K562 (cell line): ENCODE results near the gene PRDM16. TPM values are rescaled to one million over a fixed set of nuclear protein-coding genes. Genes with fewer than 3 reads are reported as not detected.

ENCODE experiments used
- BCOR ChIP-seq: fragments of 450-650 bp; IDR thresholded peaks from 2 replicates; pipeline ENCODE4 v1.6.1; 2016
- BRCA1 ChIP-seq, 2 experiments: fragments of 450-650 bp in 1 of 2; sonication (generic) in 1 of 2; formaldehyde crosslinking in 1 of 2; IDR thresholded peaks; 2 replicates each; pipeline versions ENCODE4 v1.5.0 to v1.6.1; 2017 to 2020; ENCODE audit warnings: mild to moderate bottlenecking in 1 of 2, missing genetic modification reagents in 1 of 2
- ERF ChIP-seq: fragments of 450-650 bp; formaldehyde crosslinking; IDR thresholded peaks from 2 replicates; pipeline ENCODE4 v1.4.0; 2020; ENCODE audit warnings: mild to moderate bottlenecking, mixed read lengths
- FUS ChIP-seq: fragments of 200-400 bp; formaldehyde crosslinking; optimal IDR thresholded peaks from 2 replicates; pipeline ENCODE3; 2017; ENCODE audit warnings: low read depth, low read length
- HDAC8 ChIP-seq: fragments of 450-650 bp; IDR thresholded peaks from 2 replicates; pipeline ENCODE4 v1.6.1; 2016; ENCODE audit warnings: mild to moderate bottlenecking, missing genetic modification characterization, moderate library complexity, missing compliant biosample characterization
- HNRNPLL ChIP-seq: fragments of 200-400 bp; formaldehyde crosslinking; IDR thresholded peaks from 2 replicates; pipeline ENCODE4 v1.6.1; 2017; ENCODE audit warnings: low read length, low read depth, mild to moderate bottlenecking; ENCODE audit not compliant: poor library complexity, severe bottlenecking
- HNRNPUL1 ChIP-seq: fragments of 200-400 bp; formaldehyde crosslinking; IDR thresholded peaks from 2 replicates; pipeline ENCODE4 v1.6.1; 2017; ENCODE audit warnings: low read length
- ILK ChIP-seq: fragments of 450-650 bp; IDR thresholded peaks from 2 replicates; pipeline ENCODE4 v1.6.1; 2016; ENCODE audit warnings: missing genetic modification characterization, low read depth, mild to moderate bottlenecking, missing compliant biosample characterization, moderate library complexity, borderline replicate concordance
- KDM4B ChIP-seq, 2 experiments: fragments of 450-650 bp in 1 of 2; sonication (generic) in 1 of 2; IDR thresholded peaks; 2 replicates each; pipeline ENCODE4 v1.6.1; 2016 to 2017; ENCODE audit warnings: borderline replicate concordance in 2 of 2, antibody characterized with exemption in 1 of 2, low read depth in 1 of 2, mild to moderate bottlenecking in 1 of 2
- KHSRP ChIP-seq: fragments of 450-650 bp; IDR thresholded peaks from 2 replicates; pipeline ENCODE4 v1.6.1; 2017
- MTF1 ChIP-seq: fragments of 250-450 bp; sonication (Bioruptor Pico); IDR thresholded peaks from 2 replicates; pipeline ENCODE4 v1.9.0; 2021; ENCODE audit warnings: moderate library complexity, mild to moderate bottlenecking, inconsistent platforms, borderline replicate concordance
- NCOA2 ChIP-seq, 2 experiments: fragments of 450-650 bp; IDR thresholded peaks; 2 replicates each; pipeline ENCODE4 v1.6.1; 2018; ENCODE audit warnings: mild to moderate bottlenecking in 2 of 2, moderate library complexity in 1 of 2; ENCODE audit not compliant: partially characterized antibody in 2 of 2
- NFIX ChIP-seq: fragments of 250-450 bp; sonication (Bioruptor Pico); IDR thresholded peaks from 2 replicates; pipeline ENCODE4 v1.4.0; 2020; ENCODE audit warnings: low read depth, mild to moderate bottlenecking, moderate library complexity
- RBM14 ChIP-seq: fragments of 200-400 bp; formaldehyde crosslinking; IDR thresholded peaks from 2 replicates; pipeline ENCODE4 v1.6.1; 2018; ENCODE audit warnings: low read depth, mild to moderate bottlenecking, low read length, moderate library complexity, borderline replicate concordance; ENCODE audit not compliant: insufficient read depth
- THRB ChIP-seq: fragments of 450-650 bp; formaldehyde crosslinking; conservative IDR thresholded peaks from 2 replicates; pipeline ENCODE4 v1.4.0; 2022; ENCODE audit warnings: mild to moderate bottlenecking, missing genetic modification characterization
- ZFP91 ChIP-seq: sonication (generic); formaldehyde crosslinking; IDR thresholded peaks from 2 replicates; pipeline ENCODE4 v1.8.0; 2022; ENCODE audit warnings: mild to moderate bottlenecking, missing genetic modification reagents
- ZNF232 ChIP-seq: sonication (generic); formaldehyde crosslinking; IDR thresholded peaks from 2 replicates; pipeline ENCODE4 v1.8.0; 2022; ENCODE audit warnings: mild to moderate bottlenecking, missing genetic modification reagents
- ZSCAN32 ChIP-seq: fragments of 450-650 bp; formaldehyde crosslinking; IDR thresholded peaks from 2 replicates; pipeline ENCODE4 v1.4.0; 2020; ENCODE audit warnings: mild to moderate bottlenecking, moderate library complexity
- polyA plus RNA-seq, 8 experiments: library from polyadenylated mRNA; depleted of rRNA in 4 of 8; stranded (reverse) in 5 of 8; unstranded in 3 of 8; fragments of >200 nt; fragmentation: Nextera tagmentation in 2 of 8; fragmentation: Illumina TruSeq in 1 of 8; extraction: Ambion mirVana in 2 of 8; extraction: Trizol in 1 of 8; gene quantifications; 2 replicates each; pipeline versions ENCODE4 v1.2.1 to v1.2.3, GENCODE V29; 2011 to 2014; ENCODE audit warnings: inconsistent platforms in 1 of 8, missing spikeins in 1 of 8
- total RNA-seq, 7 experiments: library from RNA; depleted of rRNA in 6 of 7; stranded (reverse); fragments of >200 nt in 6 of 7; fragmentation: Illumina TruSeq in 2 of 7; extraction: Trizol in 2 of 7; gene quantifications; 2 replicates each; pipeline versions ENCODE4 v1.2.1 to v1.2.3, GENCODE V29; 2011 to 2021; ENCODE audit warnings: low replicate concordance in 1 of 7
- TF ChIP-seq, protein P1 (sequence below): fragments of 450-650 bp; IDR thresholded peaks from 2 replicates; pipeline ENCODE4 v1.6.1; 2017; ENCODE audit warnings: antibody characterized with exemption, mild to moderate bottlenecking

Gene PRDM16
- total and polyA plus RNA-seq, 9 of the 15 experiments (the other 6 are each of a cell fraction or from before 2014, with no cell fraction given) = 0.10 to 0.27 TPM; not detected in 7

DNA sequence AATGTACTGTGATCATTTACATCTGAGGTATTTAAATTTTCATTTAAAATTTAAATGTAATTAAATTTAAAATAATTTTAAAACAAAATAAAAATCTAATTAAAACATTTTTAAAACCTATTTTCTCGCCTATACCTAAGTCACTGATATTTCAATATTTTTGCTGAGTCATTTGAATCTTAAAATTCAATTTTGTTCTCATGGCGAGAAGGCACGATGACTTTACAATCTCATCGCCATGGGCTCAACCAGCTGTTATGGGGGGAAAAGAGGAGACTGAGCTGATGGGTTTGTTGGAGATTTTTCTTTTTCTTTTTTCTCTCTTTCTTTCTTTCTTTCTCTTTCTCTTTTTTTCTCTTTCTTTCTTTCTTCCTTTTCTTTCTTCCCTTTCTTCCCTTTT, 89.3 kb downstream of the PRDM16 start (continued):
- no peak for TF ChIP-seq KDM4B (IDR thresholded peaks at IDR 0.05; ENCODE audit: borderline replicate concordance in 2 of 2, low read depth in 1 of 2)
- TF ChIP-seq ILK = no peak
- TF ChIP-seq ERF (CRISPR knock-in tag) = no peak
- no peak for TF ChIP-seq NFIX (CRISPR knock-in tag)
- no peak for TF ChIP-seq HNRNPLL
- TF ChIP-seq MTF1 (CRISPR knock-in tag) = no peak
- TF ChIP-seq KHSRP = no peak
- TF ChIP-seq BRCA1 (IDR thresholded peaks at IDR 0.05) = no peak
- no peak for TF ChIP-seq BRCA1 (CRISPR knock-in tag; IDR thresholded peaks at IDR 0.05)
- no peak for TF ChIP-seq FUS
- TF ChIP-seq NCOA2 (IDR thresholded peaks at IDR 0.05; ENCODE audit: partially characterized antibody in 2 of 2) = no peak
- no peak for TF ChIP-seq ZSCAN32 (CRISPR knock-in tag)
- TF ChIP-seq, protein P1, sequence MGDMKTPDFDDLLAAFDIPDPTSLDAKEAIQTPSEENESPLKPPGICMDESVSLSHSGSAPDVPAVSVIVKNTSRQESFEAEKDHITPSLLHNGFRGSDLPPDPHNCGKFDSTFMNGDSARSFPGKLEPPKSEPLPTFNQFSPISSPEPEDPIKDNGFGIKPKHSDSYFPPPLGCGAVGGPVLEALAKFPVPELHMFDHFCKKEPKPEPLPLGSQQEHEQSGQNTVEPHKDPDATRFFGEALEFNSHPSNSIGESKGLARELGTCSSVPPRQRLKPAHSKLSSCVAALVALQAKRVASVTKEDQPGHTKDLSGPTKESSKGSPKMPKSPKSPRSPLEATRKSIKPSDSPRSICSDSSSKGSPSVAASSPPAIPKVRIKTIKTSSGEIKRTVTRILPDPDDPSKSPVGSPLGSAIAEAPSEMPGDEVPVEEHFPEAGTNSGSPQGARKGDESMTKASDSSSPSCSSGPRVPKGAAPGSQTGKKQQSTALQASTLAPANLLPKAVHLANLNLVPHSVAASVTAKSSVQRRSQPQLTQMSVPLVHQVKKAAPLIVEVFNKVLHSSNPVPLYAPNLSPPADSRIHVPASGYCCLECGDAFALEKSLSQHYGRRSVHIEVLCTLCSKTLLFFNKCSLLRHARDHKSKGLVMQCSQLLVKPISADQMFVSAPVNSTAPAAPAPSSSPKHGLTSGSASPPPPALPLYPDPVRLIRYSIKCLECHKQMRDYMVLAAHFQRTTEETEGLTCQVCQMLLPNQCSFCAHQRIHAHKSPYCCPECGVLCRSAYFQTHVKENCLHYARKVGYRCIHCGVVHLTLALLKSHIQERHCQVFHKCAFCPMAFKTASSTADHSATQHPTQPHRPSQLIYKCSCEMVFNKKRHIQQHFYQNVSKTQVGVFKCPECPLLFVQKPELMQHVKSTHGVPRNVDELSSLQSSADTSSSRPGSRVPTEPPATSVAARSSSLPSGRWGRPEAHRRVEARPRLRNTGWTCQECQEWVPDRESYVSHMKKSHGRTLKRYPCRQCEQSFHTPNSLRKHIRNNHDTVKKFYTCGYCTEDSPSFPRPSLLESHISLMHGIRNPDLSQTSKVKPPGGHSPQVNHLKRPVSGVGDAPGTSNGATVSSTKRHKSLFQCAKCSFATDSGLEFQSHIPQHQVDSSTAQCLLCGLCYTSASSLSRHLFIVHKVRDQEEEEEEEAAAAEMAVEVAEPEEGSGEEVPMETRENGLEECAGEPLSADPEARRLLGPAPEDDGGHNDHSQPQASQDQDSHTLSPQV = no peak
- TF ChIP-seq BCOR = no peak
- TF ChIP-seq RBM14 = no peak
- no peak for TF ChIP-seq ZNF232 (CRISPR knock-in tag)
- TF ChIP-seq ZFP91 (CRISPR knock-in tag) = no peak
- TF ChIP-seq HDAC8 = no peak
- TF ChIP-seq HNRNPUL1 = no peak
- no peak for TF ChIP-seq THRB (CRISPR knock-in tag)
